Subcutaneous abdominal adipose tissue (tissue), 5 donors: ENCODE data around the gene ITGB3.
"Not testable (repeated sequence)": the region's sequence is repeated elsewhere in the genome, so short reads cannot be mapped to it uniquely, and the experiment has no call there.

Experiments used
- H3K27ac ChIP-seq: one replicate; pipeline ENCODE4 v1.7.0; 2013; ENCODE audit warnings: low read depth, mild to moderate bottlenecking, inconsistent platforms, low read length, moderate library complexity
- H3K27me3 ChIP-seq, 5 donors: one replicate each; pipeline ENCODE4 v1.7.0; 2013; ENCODE audit warnings: low read length in 5 of 5, inconsistent platforms in 1 of 5; ENCODE audit not compliant: control insufficient read depth in 5 of 5, insufficient read depth in 4 of 5
- H3K36me3 ChIP-seq, 5 donors: one replicate each; pipeline ENCODE4 v1.7.0; 2013; ENCODE audit warnings: low read length in 5 of 5; ENCODE audit not compliant: control insufficient read depth in 5 of 5, insufficient read depth in 5 of 5
- H3K4me1 ChIP-seq, 5 donors: one replicate each; pipeline ENCODE4 v1.7.0; 2013; ENCODE audit warnings: low read length in 5 of 5, mild to moderate bottlenecking in 3 of 5, moderate library complexity in 1 of 5; ENCODE audit not compliant: control insufficient read depth in 5 of 5, insufficient read depth in 5 of 5
- H3K4me3 ChIP-seq, 5 donors: one replicate each; pipeline ENCODE4 v1.7.0; 2013; ENCODE audit warnings: low read length in 5 of 5, low read depth in 1 of 5
- H3K9ac ChIP-seq, 5 donors: one replicate each; pipeline ENCODE4 v1.7.0; 2013; ENCODE audit warnings: low read length in 5 of 5, mild to moderate bottlenecking in 4 of 5, moderate library complexity in 3 of 5
- H3K9me3 ChIP-seq, 5 donors: one replicate each; pipeline ENCODE4 v1.7.0; 2013; ENCODE audit warnings: low read length in 5 of 5; ENCODE audit not compliant: control insufficient read depth in 5 of 5
- donor health status: healthy.
- donor health status: healthy.
- donor health status: healthy.
- donor health status: healthy.
- donor health status: healthy.

ITGB3 gene

GRCh38 chr17:47222047-47222446 is 31.6 kb upstream of the ITGB3 start:
- peaks cover 12 to 51% (median 27%) of the 10 kb centered on the region in 5 donors for H3K4me1 ChIP-seq
- no peak overlapping the region for H3K9ac ChIP-seq
- H3K36me3 ChIP-seq: no peaks in the 10 kb centered on the region
- H3K27me3 ChIP-seq: no peaks in the 10 kb centered on the region
- no peak overlapping the region for H3K27ac ChIP-seq
- no peaks in the 10 kb centered on the region for H3K9me3 ChIP-seq
- H3K4me3 ChIP-seq: no peak overlapping the region

DNA sequence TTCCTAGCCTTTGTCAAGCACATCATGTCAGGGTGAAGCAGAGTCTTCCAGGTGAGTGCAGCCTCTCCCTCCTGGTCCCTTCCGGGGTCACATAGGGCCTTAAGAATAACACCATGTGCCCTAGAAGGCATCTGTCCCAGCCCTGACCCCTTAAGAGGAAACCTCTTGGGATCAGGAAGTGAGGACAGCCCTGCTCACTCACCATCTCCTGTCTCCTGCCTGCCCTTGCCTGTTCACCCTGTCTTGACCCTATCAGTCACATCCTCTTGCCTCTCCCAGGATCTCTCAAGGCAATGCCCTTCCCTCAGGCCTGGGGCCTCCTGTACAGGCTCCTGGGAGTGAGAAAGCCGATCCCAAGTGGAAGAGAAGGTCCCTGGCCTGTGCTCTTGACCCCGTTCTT is 30.6 kb upstream of the ITGB3 start:
- H3K9ac ChIP-seq: no peak overlapping the region
- no peak overlapping the region for H3K27ac ChIP-seq
- H3K4me3 ChIP-seq: no peak overlapping the region
- H3K4me1 ChIP-seq: peaks cover 12 to 45% (median 27%) of the 10 kb centered on the region in 5 donors
- no peaks in the 10 kb centered on the region for H3K36me3 ChIP-seq
- no peaks in the 10 kb centered on the region for H3K27me3 ChIP-seq
- no peaks in the 10 kb centered on the region for H3K9me3 ChIP-seq

- H3K27me3 ChIP-seq: no peaks in the 10 kb centered on the region
- no peak overlapping the region for H3K9ac ChIP-seq
- no peak overlapping the region for H3K4me3 ChIP-seq
- H3K36me3 ChIP-seq: no peaks in the 10 kb centered on the region
- peaks cover 12 to 45% (median 27%) of the 10 kb centered on the region in 5 donors for H3K4me1 ChIP-seq
- no peaks in the 10 kb centered on the region for H3K9me3 ChIP-seq
- H3K27ac ChIP-seq: peak overlapping the region; percentile 97
Measured at GRCh38 chr17:47223460-47223859, 30.2 kb upstream of the ITGB3 start.

DNA sequence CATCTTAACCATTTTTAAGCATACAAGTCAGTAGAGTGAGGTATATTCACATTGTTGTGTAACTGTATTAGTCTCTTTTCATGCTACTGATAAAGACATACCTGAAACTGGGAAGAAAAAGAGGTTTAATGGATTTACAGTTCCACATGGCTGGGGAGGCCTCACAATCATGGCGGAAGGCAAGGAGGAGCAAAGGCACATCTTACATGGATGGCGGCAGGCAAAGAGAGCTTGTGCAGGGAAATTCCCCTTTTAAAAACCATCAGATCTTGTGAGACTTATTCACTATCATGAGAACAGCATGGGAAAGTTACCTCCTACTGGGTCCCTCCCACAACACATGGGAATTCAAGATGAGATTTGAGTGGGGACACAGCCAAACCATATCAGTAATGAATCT is 29.6 kb upstream of the ITGB3 start:
- not testable (repeated sequence) for H3K9ac ChIP-seq, H3K27me3 ChIP-seq, H3K36me3 ChIP-seq, H3K9me3 ChIP-seq, H3K4me3 ChIP-seq
- Histone ChIP-seq H3K27ac (peak overlapping the region; percentile 97), H3K4me1 (peaks cover 12 to 39% (median 27%) of the 10 kb centered on the region in 5 donors)

GRCh38 chr17:47224966-47225365 is 28.7 kb upstream of the ITGB3 start:
- Histone ChIP-seq H3K27me3 (no peaks in the 10 kb centered on the region), H3K4me3 (peak overlapping the region in 1 of 5 donors; percentile 23), H3K4me1 (peaks cover 12 to 44% (median 31%) of the 10 kb centered on the region in 5 donors), H3K9ac (peak overlapping the region in 3 of 5 donors; percentile 22 to 69 (median 43)), H3K27ac (peak overlapping the region; percentile 97), H3K9me3 (no peaks in the 10 kb centered on the region), H3K36me3 (no peaks in the 10 kb centered on the region)

- Histone ChIP-seq H3K9ac (peak overlapping the region; percentile 17 to 54 (median 41)), H3K4me3 (peak overlapping the region in 1 of 5 donors; percentile 36), H3K4me1 (peaks cover 12 to 49% (median 31%) of the 10 kb centered on the region in 5 donors), H3K9me3 (no peaks in the 10 kb centered on the region), H3K27ac (peak overlapping the region; percentile 97), H3K36me3 (no peaks in the 10 kb centered on the region), H3K27me3 (no peaks in the 10 kb centered on the region)
Measured at GRCh38 chr17:47225436-47225858, 28.2 kb upstream of the ITGB3 start.

- H3K4me3 ChIP-seq: no peak overlapping the region
- H3K36me3 ChIP-seq: no peaks in the 10 kb centered on the region
- H3K27ac ChIP-seq: peak overlapping the region; percentile 97
- H3K9ac ChIP-seq: peak overlapping the region in 4 of 5 donors; percentile 17 to 54 (median 31)
- H3K9me3 ChIP-seq: no peaks in the 10 kb centered on the region
- H3K27me3 ChIP-seq: no peaks in the 10 kb centered on the region
- peaks cover 12 to 51% (median 31%) of the 10 kb centered on the region in 5 donors for H3K4me1 ChIP-seq
Measured at GRCh38 chr17:47225911-47226688, 27.5 kb upstream of the ITGB3 start.

DNA sequence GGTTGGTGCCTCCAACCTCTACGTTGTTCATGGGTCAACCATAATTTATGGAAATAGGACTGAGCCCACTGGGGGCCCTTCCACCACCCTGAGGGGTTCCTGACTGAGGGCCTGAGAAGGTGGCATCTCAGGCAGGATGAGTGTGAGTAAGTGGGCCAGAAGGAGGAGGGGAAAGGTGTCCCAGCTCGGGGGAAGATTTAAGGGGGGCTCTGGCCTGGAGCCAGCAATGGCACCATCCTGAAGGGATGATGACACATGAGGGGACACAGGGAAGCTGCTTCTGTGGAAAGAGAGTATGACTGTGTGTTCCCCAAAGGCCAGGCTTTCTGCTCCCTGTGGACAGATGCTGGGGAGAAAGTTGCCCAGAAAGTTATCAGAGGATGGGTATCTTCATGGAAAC is 25.8 kb upstream of the ITGB3 start:
- Histone ChIP-seq H3K9me3 (no peaks in the 10 kb centered on the region), H3K9ac (no peak overlapping the region), H3K4me1 (peaks cover 12 to 48% (median 28%) of the 10 kb centered on the region in 5 donors), H3K36me3 (no peaks in the 10 kb centered on the region), H3K4me3 (no peak overlapping the region), H3K27me3 (no peaks in the 10 kb centered on the region), H3K27ac (no peak overlapping the region)

- Histone ChIP-seq H3K4me1 (peaks cover 11 to 32% (median 19%) of the 10 kb centered on the region in 5 donors), H3K36me3 (no peaks in the 10 kb centered on the region), H3K27me3 (no peaks in the 10 kb centered on the region), H3K4me3 (peak overlapping the region in 4 of 5 donors; percentile 42 to 64 (median 47)), H3K9me3 (no peaks in the 10 kb centered on the region), H3K9ac (peak overlapping the region in 3 of 5 donors; percentile 11 to 23 (median 11)), H3K27ac (peak overlapping the region; percentile 35)
Measured at GRCh38 chr17:47229535-47230443, 23.8 kb upstream of the ITGB3 start.

DNA sequence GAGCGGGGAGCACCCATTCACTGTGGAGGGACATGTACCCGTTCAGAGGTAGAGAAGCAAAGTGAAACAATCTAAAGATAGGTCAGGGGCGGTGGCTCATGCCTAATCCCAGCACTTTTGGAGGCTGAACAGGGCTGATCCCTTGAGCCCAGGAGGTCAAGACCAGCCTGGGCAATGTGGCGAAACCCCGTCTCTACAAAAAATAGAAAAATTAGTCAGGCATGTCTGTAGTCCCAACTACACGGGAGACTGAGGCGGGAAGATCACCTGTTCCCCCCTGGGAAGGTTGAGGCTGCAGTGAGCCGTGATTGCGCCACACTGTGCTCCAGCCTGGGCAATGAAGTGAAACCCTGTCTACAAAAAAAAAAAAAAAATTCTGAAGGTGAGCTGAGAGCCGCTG is 22.8 kb upstream of the ITGB3 start:
- Histone ChIP-seq H3K9me3 (no peaks in the 10 kb centered on the region), H3K9ac (no peak overlapping the region), H3K36me3 (no peaks in the 10 kb centered on the region), H3K27ac (no peak overlapping the region), H3K4me3 (no peak overlapping the region), H3K27me3 (no peaks in the 10 kb centered on the region), H3K4me1 (peaks cover 4 to 21% (median 9%) of the 10 kb centered on the region in 5 donors)
